GM08714 (cell line): ENCODE data around the gene NACAD.
"Not testable (repeated sequence)": the region's sequence is repeated elsewhere in the genome, so short reads cannot be mapped to it uniquely, and the experiment has no call there.

ENCODE experiments used
- H3K4me3 ChIP-seq: fragments of 200-500 bp; sonication (Bioruptor generic); 2 replicates; pipeline ENCODE4 v1.5.1; 2014; ENCODE audit warnings: mild to moderate bottlenecking, low read length, inconsistent platforms
- ZNF274 ChIP-seq: IDR thresholded peaks from 2 replicates; pipeline ENCODE4 v1.6.1; 2012; ENCODE audit warnings: mild to moderate bottlenecking, low read depth, low read length

NACAD gene

GRCh38 chr7:45053401-45053800 lies 35.4 kb downstream of the NACAD start:
- H3K4me3 ChIP-seq: no peak overlapping the region
- no peak for TF ChIP-seq ZNF274

- no peak overlapping the region for H3K4me3 ChIP-seq
These were observed 36.8 kb downstream of the NACAD start for GRCh38 chr7:45052011-45052410.

GRCh38 chr7:45050198-45050597 lies 38.6 kb downstream of the NACAD start:
- no peak for TF ChIP-seq ZNF274
- H3K4me3 ChIP-seq: no peak overlapping the region

More at GRCh38 chr7:45052011-45052410, 36.8 kb downstream of the NACAD start:
- no peak for TF ChIP-seq ZNF274

GRCh38 chr7:45048748-45049147 lies 40.0 kb downstream of the NACAD start:
- H3K4me3 ChIP-seq: no peak overlapping the region
- TF ChIP-seq ZNF274: no peak

GRCh38 chr7:45044338-45044737 lies 44.4 kb downstream of the NACAD start:
- no peak overlapping the region for H3K4me3 ChIP-seq
- TF ChIP-seq ZNF274: no peak

GRCh38 chr7:45039106-45039505 lies 49.7 kb downstream of the NACAD start:
- TF ChIP-seq ZNF274: no peak

GRCh38 chr7:45037876-45038275 lies 50.9 kb downstream of the NACAD start:
- TF ChIP-seq ZNF274: no peak
- H3K4me3 ChIP-seq: no peak overlapping the region

More at GRCh38 chr7:45039106-45039505, 49.7 kb downstream of the NACAD start:
- no peak overlapping the region for H3K4me3 ChIP-seq

GRCh38 chr7:45036796-45037195 lies 52.0 kb downstream of the NACAD start:
- no peak for TF ChIP-seq ZNF274
- no peak overlapping the region; the same call in 1 of the 2 replicates for H3K4me3 ChIP-seq

GRCh38 chr7:45036317-45036716 lies 52.5 kb downstream of the NACAD start:
- TF ChIP-seq ZNF274: no peak
- no peak overlapping the region; the same call in 1 of the 2 replicates for H3K4me3 ChIP-seq

GRCh38 chr7:45035893-45036292 lies 52.9 kb downstream of the NACAD start:
- no peak overlapping the region; the same call in 1 of the 2 replicates for H3K4me3 ChIP-seq
- no peak for TF ChIP-seq ZNF274

- no peak overlapping the region for H3K4me3 ChIP-seq
- TF ChIP-seq ZNF274: no peak
These were observed 53.4 kb downstream of the NACAD start for GRCh38 chr7:45035371-45035770.

- H3K4me3 ChIP-seq: not testable (repeated sequence)
These were observed 54.1 kb downstream of the NACAD start for GRCh38 chr7:45034710-45035109.

- no peak for TF ChIP-seq ZNF274
- H3K4me3 ChIP-seq: no peak overlapping the region
These were observed 54.9 kb downstream of the NACAD start for GRCh38 chr7:45033931-45034290.

GRCh38 chr7:45033261-45033930 lies 55.4 kb downstream of the NACAD start:
- no peak overlapping the region; the same call in 1 of the 2 replicates for H3K4me3 ChIP-seq
- TF ChIP-seq ZNF274: no peak

- H3K4me3 ChIP-seq: no peak overlapping the region
- TF ChIP-seq ZNF274: no peak
These were observed 56.3 kb downstream of the NACAD start for GRCh38 chr7:45032421-45032820.

- no peak for TF ChIP-seq ZNF274
- no peak overlapping the region for H3K4me3 ChIP-seq
These were observed 56.9 kb downstream of the NACAD start for GRCh38 chr7:45031829-45032228.
